Pancreas (tissue), 10 donors: ENCODE results near the gene TLX1. TPM values are rescaled to one million over a fixed set of nuclear protein-coding genes. Genes with fewer than 3 reads are reported as not detected.

Source experiments
- ATAC-seq, 4 donors: fragments of 200-7000 bp; cut with Tn5 transposase; one replicate each; pipeline versions ENCODE4 v1.8.0 to v1.9.1; 2020; ENCODE audit warnings: mild to moderate bottlenecking in 4 of 4, moderate library complexity in 4 of 4
- DNase-seq, 6 donors: peaks; one replicate each; pipeline ENCODE4 v3.0.0-alpha.2; 2020
- FAIRE-seq: peaks from 2 replicates; lab custom pipeline; 2012; peaks lifted over from hg19 to GRCh38; lab: Jason Lieb, UNC
- H3K27ac ChIP-seq, 4 donors: fragments of 200-600 bp; sonication (generic); 1 replicate in 3 of 4; 2 replicates in 1 of 4; pipeline versions ENCODE4 v1.5.0 to v1.8.0; 2020
- H3K27me3 ChIP-seq, 4 donors: fragments of 200-600 bp; one replicate each; pipeline ENCODE4 v1.8.0; 2021
- H3K36me3 ChIP-seq, 3 donors: fragments of 200-600 bp; sonication (generic) in 1 of 3; one replicate each; pipeline versions ENCODE4 v1.5.0 to v1.8.0; 2020 to 2021
- H3K4me1 ChIP-seq, 3 donors: fragments of 200-600 bp; one replicate each; pipeline ENCODE4 v1.8.0; 2021
- H3K4me3 ChIP-seq, 4 donors: fragments of 200-600 bp; sonication (generic) in 2 of 4; one replicate each; pipeline versions ENCODE4 v1.5.0 to v1.8.0; 2020 to 2021
- H3K9me3 ChIP-seq, 4 donors: fragments of 200-600 bp; one replicate each; pipeline ENCODE4 v1.8.0; 2021
- CTCF ChIP-seq, 4 donors: fragments of 200-600 bp; sonication (generic) in 3 of 4; IDR thresholded peaks; one replicate each; pipeline versions ENCODE4 v1.5.0 to v1.8.0; 2021; ENCODE audit warnings: antibody characterized with exemption in 4 of 4
- WGBS, 2 donors: extraction: QIAGEN DNeasy Blood & Tissue Kit; methylation state at CpG; one replicate each; pipeline ENCODE4 v1.1.7; 2013; 5-methylcytosine and 5-hydroxymethylcytosine counted together
- intact Hi-C, 3 donors: fragments of 100-400 bp; cut with DNase I; formaldehyde crosslinking; loops; one replicate each; pipeline versions ENCODE4 v1.11.1 to v1.14.2; 2022
- polyA plus RNA-seq, 2 donors: library from polyadenylated mRNA; stranded (reverse); fragments of 200-250 nt; gene quantifications; one replicate each; pipeline ENCODE4 v1.2.3, GENCODE V29; 2013
- total RNA-seq, 6 donors: library from RNA; stranded (reverse); fragmentation: NEBNext Ultra II Directional in 4 of 6; extraction: Animal tissue kit (Norgen Biotek cat#: 25700) in 4 of 6; gene quantifications; one replicate each; pipeline versions ENCODE4 v1.2.1 to v1.2.4, GENCODE V29; 2021 to 2023
- donor health status: healthy with polysubstance abuse.
- donor health status: DM: no; HTN: no; CAD: no; lungs with moderate emphysema.
- donor health status: DM: no; HTN: no; CAD: no.
- donor health status: control.
- donor health status: control.
- donor health status: Bipolar disorder and iron deficiency.
- donor health status: DM: yes; HTN: yes; CAD: no.
- donor health status: DM: no; HTN: no; CAD: no.
- donor health status: DM: no; HTN: no; CAD: no.
- donor health status: DM: yes; HTN: yes; CAD: no.

The TLX1 gene
- total and polyA plus RNA-seq, 8 donors, result 0.11 to 0.19 TPM; not detected in 6

DNA sequence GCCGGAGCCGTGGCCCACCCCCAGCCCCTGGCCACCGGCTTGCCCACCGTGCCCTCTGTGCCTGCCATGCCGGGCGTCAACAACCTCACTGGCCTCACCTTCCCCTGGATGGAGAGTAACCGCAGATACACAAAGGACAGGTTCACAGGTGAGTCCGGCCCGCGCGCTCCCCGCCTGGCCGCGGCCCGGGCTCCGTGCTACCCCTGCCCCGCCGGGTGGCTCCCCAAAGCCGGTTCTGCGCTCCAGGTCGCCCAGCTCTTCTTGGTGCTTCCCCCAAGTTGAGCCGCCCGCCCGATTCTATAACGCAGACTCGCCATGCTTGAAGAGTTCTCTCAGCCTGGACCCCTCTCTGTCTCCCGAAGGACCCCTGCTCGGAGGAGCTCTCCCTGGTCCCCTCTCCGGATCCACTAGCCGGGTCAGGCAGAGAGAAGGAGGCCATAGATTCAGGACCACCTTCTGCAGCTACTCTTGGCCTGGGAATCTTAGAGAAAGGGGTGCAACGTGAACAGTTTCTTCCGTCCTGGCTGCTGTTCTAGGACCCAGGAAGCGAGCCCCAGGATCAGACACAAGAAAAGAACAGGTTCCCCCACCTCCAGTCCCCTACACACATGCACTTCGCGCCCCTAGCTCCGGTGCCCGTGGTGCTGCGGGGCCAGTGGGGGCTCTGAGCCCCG is 999 bp downstream of the TLX1 start:
- peak in 3 of 4 donors; percentile 7 to 35 (median 9) for ATAC-seq
- Histone ChIP-seq H3K4me3 (peak overlapping the region in 3 of 4 donors; percentile 11 to 45 (median 31)), H3K27ac (no peak overlapping the region), H3K36me3 (no peaks in the 10 kb centered on the region), H3K9me3 (no peaks in the 10 kb centered on the region), H3K27me3 (peaks cover 0 to 51% (median 7%) of the 10 kb centered on the region in 4 donors), H3K4me1 (peaks cover 0 to 10% (median 0%) of the 10 kb centered on the region in 3 donors)
- no peak for TF ChIP-seq CTCF (IDR thresholded peaks at IDR 0.05)
- FAIRE-seq, result no peak
- peak in 1 of 6 donors; percentile 55 for DNase-seq
- intact Hi-C loops, result no loop called here
- WGBS, 2 donors, result 9 to 14% methylated on average over 39 of the region's 39 CpGs

- WGBS, 2 donors, result 27 to 41% methylated on average over 24 of the region's 24 CpGs
- no peak overlapping the region for H3K27ac ChIP-seq
- DNase-seq, result no peak
- FAIRE-seq, result no peak
- H3K27me3 ChIP-seq, result peaks cover 0 to 51% (median 7%) of the 10 kb centered on the region in 4 donors
- ATAC-seq, result no peak
- H3K4me3 ChIP-seq, result no peak overlapping the region
- peaks cover 0 to 10% (median 0%) of the 10 kb centered on the region in 3 donors for H3K4me1 ChIP-seq
- H3K9me3 ChIP-seq, result no peaks in the 10 kb centered on the region
- H3K36me3 ChIP-seq, result no peaks in the 10 kb centered on the region
- intact Hi-C loops, result no loop called here
- TF ChIP-seq CTCF (IDR thresholded peaks at IDR 0.05), result no peak
Observed at GRCh38 chr10:101132636-101133473, 1.8 kb downstream of the TLX1 start.

GRCh38 chr10:101133489-101134298 is 2.6 kb downstream of the TLX1 start:
- Histone ChIP-seq H3K4me3 (peak overlapping the region in 1 of 4 donors; percentile 17), H3K9me3 (no peaks in the 10 kb centered on the region), H3K36me3 (no peaks in the 10 kb centered on the region), H3K4me1 (peaks cover 0 to 10% (median 0%) of the 10 kb centered on the region in 3 donors), H3K27ac (no peak overlapping the region), H3K27me3 (peaks cover 0 to 44% (median 7%) of the 10 kb centered on the region in 4 donors)
- FAIRE-seq, result no peak
- peak in 1 of 6 donors; percentile 54 for DNase-seq
- 22 to 28% methylated on average over 52 to 54 of the region's 54 CpGs for WGBS, 2 donors
- no peak for ATAC-seq
- TF ChIP-seq CTCF (IDR thresholded peaks at IDR 0.05), result no peak
- intact Hi-C loops, result no loop called here

GRCh38 chr10:101134299-101135127 is 3.4 kb downstream of the TLX1 start:
- intact Hi-C loops, result no loop called here

More at GRCh38 chr10:101134299-101135127, 3.4 kb downstream of the TLX1 start:
- DNase-seq (no peak), FAIRE-seq (no peak), ATAC-seq (peak in 1 of 4 donors; percentile 7)
- no peak overlapping the region for H3K27ac ChIP-seq
- no peak for TF ChIP-seq CTCF (IDR thresholded peaks at IDR 0.05)
- H3K27me3 ChIP-seq, result peaks cover 0 to 43% (median 9%) of the 10 kb centered on the region in 4 donors
- WGBS, 2 donors, result 4 to 6% methylated on average over 58 to 60 of the region's 60 CpGs
- peak overlapping the region in 1 of 4 donors; percentile 17 for H3K4me3 ChIP-seq
- H3K4me1 ChIP-seq, result peaks cover 0 to 10% (median 0%) of the 10 kb centered on the region in 3 donors
- H3K36me3 ChIP-seq, result no peaks in the 10 kb centered on the region
- no peaks in the 10 kb centered on the region for H3K9me3 ChIP-seq
